H9 (cell line): Measurements from ENCODE around the gene PCNX3. TPM values are rescaled to one million over a fixed set of nuclear protein-coding genes. Genes with fewer than 3 reads are reported as not detected.
A peak's percentile ranks its signal among the peaks of the same experiment; 100 is the strongest.

Source experiments
- DNase-seq: peaks from one replicate; pipeline ENCODE4 v3.0.0-alpha.2; 2017
- H2AFZ ChIP-seq: one replicate; pipeline ENCODE4 v1.6.1; 2013; ENCODE audit warnings: mild to moderate bottlenecking, low read length, control low read depth, moderate library complexity
- H2AK5ac ChIP-seq: 2 replicates; pipeline ENCODE4 v1.6.1; 2013; ENCODE audit warnings: low read length, control low read depth, mixed read lengths; ENCODE audit not compliant: insufficient read length
- H2BK120ac ChIP-seq: one replicate; pipeline ENCODE4 v1.6.1; 2013; ENCODE audit warnings: low read depth, mild to moderate bottlenecking, low read length, control low read depth, inconsistent platforms; ENCODE audit not compliant: poor library complexity, severe bottlenecking
- H2BK12ac ChIP-seq: 2 replicates; pipeline ENCODE4 v1.6.1; 2013; ENCODE audit warnings: low read length, control low read depth, mixed read lengths, low read depth; ENCODE audit not compliant: insufficient read length
- H2BK15ac ChIP-seq: 2 replicates; pipeline ENCODE4 v1.6.1; 2013; ENCODE audit warnings: low read depth, low read length, control low read depth
- H2BK20ac ChIP-seq: one replicate; pipeline ENCODE4 v1.6.1; 2013; ENCODE audit warnings: low read depth, mild to moderate bottlenecking, low read length, control low read depth, inconsistent platforms; ENCODE audit not compliant: poor library complexity, severe bottlenecking
- H2BK5ac ChIP-seq: 2 replicates; pipeline ENCODE4 v1.6.1; 2013; ENCODE audit warnings: low read length, control low read depth, mixed read lengths; ENCODE audit not compliant: insufficient read length
- H3K14ac ChIP-seq: 2 replicates; pipeline ENCODE4 v1.6.1; 2013; ENCODE audit warnings: low read length, control low read depth; ENCODE audit not compliant: insufficient read depth
- H3K18ac ChIP-seq: 2 replicates; pipeline ENCODE4 v1.6.1; 2013; ENCODE audit warnings: low read depth, mild to moderate bottlenecking, mixed read lengths, low read length, control low read depth; ENCODE audit not compliant: insufficient read length
- H3K23ac ChIP-seq: 2 replicates; pipeline ENCODE4 v1.6.1; 2013; ENCODE audit warnings: low read length, control low read depth, mixed read lengths, low read depth; ENCODE audit not compliant: insufficient read length
- H3K23me2 ChIP-seq: 2 replicates; pipeline ENCODE4 v1.6.1; 2013; ENCODE audit warnings: low read depth, mild to moderate bottlenecking, mixed read lengths, low read length, control low read depth; ENCODE audit not compliant: insufficient read length, poor library complexity, severe bottlenecking
- H3K27ac ChIP-seq: 2 replicates; pipeline ENCODE4 v1.5.1; 2013; ENCODE audit warnings: low read length, control low read depth, mixed read lengths, low read depth; ENCODE audit not compliant: insufficient read length
- H3K27me3 ChIP-seq: 2 replicates; pipeline ENCODE4 v1.6.1; 2013; ENCODE audit warnings: low read length, control low read depth, inconsistent platforms; ENCODE audit not compliant: insufficient read depth
- H3K4ac ChIP-seq: 2 replicates; pipeline ENCODE4 v1.6.1; 2013; ENCODE audit warnings: low read depth, mild to moderate bottlenecking, control low read depth, inconsistent platforms, low read length, moderate library complexity
- H3K4me1 ChIP-seq: 2 replicates; pipeline ENCODE4 v1.6.1; 2013; ENCODE audit warnings: low read length, control low read depth, inconsistent platforms; ENCODE audit not compliant: insufficient read depth
- H3K4me2 ChIP-seq: 2 replicates; pipeline ENCODE4 v1.6.1; 2013; ENCODE audit warnings: low read length, control low read depth, mixed read lengths; ENCODE audit not compliant: insufficient read length, insufficient read depth
- H3K56ac ChIP-seq: 2 replicates; pipeline ENCODE4 v1.6.1; 2013; ENCODE audit warnings: low read depth, mild to moderate bottlenecking, mixed read lengths, low read length, control low read depth; ENCODE audit not compliant: insufficient read length
- H3K79me1 ChIP-seq: 2 replicates; pipeline ENCODE4 v1.6.1; 2013; ENCODE audit warnings: low read depth, mild to moderate bottlenecking, moderate library complexity, low read length, control low read depth, inconsistent platforms; ENCODE audit not compliant: insufficient read depth, poor library complexity, severe bottlenecking
- H3K79me2 ChIP-seq: 2 replicates; pipeline ENCODE4 v1.6.1; 2013; ENCODE audit warnings: low read length, control low read depth, inconsistent platforms; ENCODE audit not compliant: insufficient read depth
- H3K9ac ChIP-seq: 2 replicates; pipeline ENCODE4 v1.6.1; 2013; ENCODE audit warnings: low read length, control low read depth, mixed read lengths; ENCODE audit not compliant: insufficient read length; ENCODE audit errors: extremely low read depth
- H3K9me3 ChIP-seq: one replicate; pipeline ENCODE4 v1.6.1; 2013; ENCODE audit warnings: low read depth, low read length, inconsistent platforms; ENCODE audit not compliant: control insufficient read depth
- H3T11ph ChIP-seq: one replicate; pipeline ENCODE4 v1.6.1; 2013; ENCODE audit warnings: mild to moderate bottlenecking, low read length, control low read depth, inconsistent platforms
- H4K20me1 ChIP-seq: one replicate; pipeline ENCODE4 v1.6.1; 2013; ENCODE audit not compliant: control insufficient read depth, insufficient read length, insufficient read depth
- H4K5ac ChIP-seq: 2 replicates; pipeline ENCODE4 v1.6.1; 2013; ENCODE audit warnings: low read depth, mild to moderate bottlenecking, mixed read lengths, low read length, control low read depth; ENCODE audit not compliant: insufficient read length
- H4K8ac ChIP-seq: replicated peaks from 2 replicates; pipeline ENCODE4 v1.6.1; 2013; ENCODE audit warnings: low read length, control low read depth, mixed read lengths, low read depth; ENCODE audit not compliant: insufficient read length
- H4K91ac ChIP-seq: 2 replicates; pipeline ENCODE4 v1.6.1; 2013; ENCODE audit warnings: low read depth, mild to moderate bottlenecking, moderate library complexity, mixed read lengths, low read length, control low read depth; ENCODE audit not compliant: insufficient read length
- H3K27ac Mint-ChIP-seq, 3 experiments: 2 replicates in 2 of 3; 3 replicates in 1 of 3; pipeline ENCODE4 v1.8.0; 2020 to 2021; ENCODE audit warnings: mixed read lengths in 3 of 3, mild to moderate bottlenecking in 1 of 3, moderate library complexity in 1 of 3
- H3K27me3 Mint-ChIP-seq: 2 replicates; pipeline ENCODE4 v1.8.0; 2021; ENCODE audit warnings: low read depth, mild to moderate bottlenecking, moderate library complexity, mixed read lengths
- H3K36me3 Mint-ChIP-seq, 3 experiments: 2 replicates in 2 of 3; 3 replicates in 1 of 3; pipeline ENCODE4 v1.8.0; 2020 to 2021; ENCODE audit warnings: low read depth in 3 of 3, mixed read lengths in 3 of 3; ENCODE audit not compliant: insufficient read depth in 1 of 3
- H3K4me1 Mint-ChIP-seq, 2 experiments: 2 replicates each; pipeline ENCODE4 v1.8.0; 2020; ENCODE audit warnings: mixed read lengths in 2 of 2
- H3K4me3 Mint-ChIP-seq, 2 experiments: 2 replicates in 1 of 2; 3 replicates in 1 of 2; pipeline ENCODE4 v1.8.0; 2020 to 2021; ENCODE audit warnings: mild to moderate bottlenecking in 2 of 2, mixed read lengths in 2 of 2, moderate library complexity in 1 of 2
- H3K9me3 Mint-ChIP-seq, 2 experiments: 2 replicates in 1 of 2; 3 replicates in 1 of 2; pipeline ENCODE4 v1.8.0; 2020; ENCODE audit warnings: mild to moderate bottlenecking in 2 of 2, mixed read lengths in 2 of 2, moderate library complexity in 1 of 2
- WGBS: extraction: QIAGEN DNeasy Blood & Tissue Kit; methylation state at CpG from one replicate; pipeline ENCODE4 v1.1.7; 2013; ENCODE audit warnings: missing lambda C conversion rate, low lambda C conversion rate, mixed read lengths; ENCODE audit not compliant: insufficient read length; ENCODE audit errors: extremely low coverage; 5-methylcytosine and 5-hydroxymethylcytosine counted together
- total RNA-seq: library from RNA; stranded (reverse); gene quantifications from 2 replicates; pipeline ENCODE4 v1.2.1, GENCODE V29; 2021
- TF ChIP-seq, protein P1 (sequence below): fragments of 200-600 bp; sonication (generic); conservative IDR thresholded peaks from 3 replicates; pipeline ENCODE4 v1.8.0; 2021; ENCODE audit warnings: antibody characterized with exemption, mild to moderate bottlenecking

PCNX3 gene
- total RNA-seq, 1 experiment from 2014 or later, result 50.5 TPM

DNA sequence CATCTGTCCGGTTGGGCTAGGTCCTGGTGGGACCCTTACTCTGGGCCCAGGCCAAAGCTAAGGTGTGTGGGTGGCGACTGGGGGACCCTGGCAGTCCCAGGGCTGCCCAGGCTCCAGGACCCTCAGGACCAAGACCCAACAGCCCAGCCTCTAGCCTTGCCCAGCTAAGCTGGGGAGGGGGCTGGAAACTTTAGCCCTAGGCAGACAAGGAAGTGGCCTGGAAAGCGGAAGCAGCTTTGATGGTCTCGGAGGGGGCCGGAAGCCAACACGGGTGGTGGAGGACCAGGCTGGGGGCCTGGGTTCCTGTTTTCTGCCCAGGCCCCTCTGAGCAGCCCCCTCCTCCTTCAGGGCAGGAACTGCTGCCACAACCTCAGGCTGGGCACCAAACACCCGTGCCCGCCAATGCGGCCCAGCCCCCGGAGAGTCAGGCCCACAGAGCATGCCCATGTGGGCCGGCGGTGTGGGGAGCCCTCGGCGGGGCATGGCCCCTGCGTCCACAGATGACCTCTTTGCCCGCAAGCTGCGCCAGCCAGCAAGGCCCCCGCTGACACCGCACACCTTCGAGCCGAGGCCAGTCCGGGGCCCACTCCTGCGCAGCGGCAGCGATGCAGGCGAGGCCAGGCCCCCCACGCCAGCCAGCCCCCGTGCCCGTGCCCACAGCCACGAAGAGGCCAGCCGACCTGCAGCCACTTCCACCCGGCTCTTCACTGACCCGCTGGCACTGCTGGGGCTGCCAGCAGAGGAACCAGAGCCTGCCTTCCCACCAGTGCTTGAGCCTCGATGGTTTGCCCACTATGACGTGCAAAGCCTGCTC is 25.1 kb downstream of the PCNX3 start:
- no peak overlapping the region for H3K4me2 ChIP-seq
- H3K23ac ChIP-seq, result no peak overlapping the region
- peaks cover 34 to 40% of the 10 kb centered on the region in 2 experiments for H3K4me1 Mint-ChIP-seq
- H3K27me3 ChIP-seq, result no peaks in the 10 kb centered on the region
- no peak overlapping the region for H3T11ph ChIP-seq
- no peaks in the 10 kb centered on the region for H3K27me3 Mint-ChIP-seq
- no peak overlapping the region for H3K4ac ChIP-seq
- H4K8ac ChIP-seq, result no peak overlapping the region
- TF ChIP-seq, protein P1, sequence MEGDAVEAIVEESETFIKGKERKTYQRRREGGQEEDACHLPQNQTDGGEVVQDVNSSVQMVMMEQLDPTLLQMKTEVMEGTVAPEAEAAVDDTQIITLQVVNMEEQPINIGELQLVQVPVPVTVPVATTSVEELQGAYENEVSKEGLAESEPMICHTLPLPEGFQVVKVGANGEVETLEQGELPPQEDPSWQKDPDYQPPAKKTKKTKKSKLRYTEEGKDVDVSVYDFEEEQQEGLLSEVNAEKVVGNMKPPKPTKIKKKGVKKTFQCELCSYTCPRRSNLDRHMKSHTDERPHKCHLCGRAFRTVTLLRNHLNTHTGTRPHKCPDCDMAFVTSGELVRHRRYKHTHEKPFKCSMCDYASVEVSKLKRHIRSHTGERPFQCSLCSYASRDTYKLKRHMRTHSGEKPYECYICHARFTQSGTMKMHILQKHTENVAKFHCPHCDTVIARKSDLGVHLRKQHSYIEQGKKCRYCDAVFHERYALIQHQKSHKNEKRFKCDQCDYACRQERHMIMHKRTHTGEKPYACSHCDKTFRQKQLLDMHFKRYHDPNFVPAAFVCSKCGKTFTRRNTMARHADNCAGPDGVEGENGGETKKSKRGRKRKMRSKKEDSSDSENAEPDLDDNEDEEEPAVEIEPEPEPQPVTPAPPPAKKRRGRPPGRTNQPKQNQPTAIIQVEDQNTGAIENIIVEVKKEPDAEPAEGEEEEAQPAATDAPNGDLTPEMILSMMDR, result no peak
- H3K36me3 Mint-ChIP-seq, result peaks cover 5 to 10% (median 7%) of the 10 kb centered on the region in 3 experiments; a peak in 6 of 7 replicates
- no peak overlapping the region for H2BK15ac ChIP-seq
- no peak overlapping the region for H2BK120ac ChIP-seq
- no peak overlapping the region for H3K9ac ChIP-seq
- H3K79me2 ChIP-seq, result no peaks in the 10 kb centered on the region
- H3K18ac ChIP-seq, result no peak overlapping the region
- H2BK20ac ChIP-seq, result no peak overlapping the region
- H2BK12ac ChIP-seq, result no peak overlapping the region
- no peak overlapping the region for H2AFZ ChIP-seq
- H3K23me2 ChIP-seq, result peaks cover 13% of the 10 kb centered on the region
- H4K91ac ChIP-seq, result no peak overlapping the region
- H2AK5ac ChIP-seq, result no peak overlapping the region
- peak overlapping the region in 1 of 3 experiments; percentile 67; a peak in 1 of 7 replicates for H3K27ac Mint-ChIP-seq
- H3K9me3 Mint-ChIP-seq, result no peaks in the 10 kb centered on the region
- no peak overlapping the region for H3K56ac ChIP-seq
- H2BK5ac ChIP-seq, result no peak overlapping the region
- no peak overlapping the region for H4K5ac ChIP-seq
- peaks cover 5% of the 10 kb centered on the region; the same call in 1 of the 2 replicates for H3K4me1 ChIP-seq
- WGBS, result no CpG with 5 or more reads among the region's 35 CpGs
- H3K14ac ChIP-seq, result no peak overlapping the region
- H3K27ac ChIP-seq, result no peak overlapping the region
- peaks cover 2% of the 10 kb centered on the region for H4K20me1 ChIP-seq
- no peaks in the 10 kb centered on the region for H3K9me3 ChIP-seq
- H3K79me1 ChIP-seq, result no peaks in the 10 kb centered on the region
- no peak for DNase-seq
- no peak overlapping the region for H3K4me3 Mint-ChIP-seq
